Measurements from ENCODE around the gene TBC1D10A. TPM values are rescaled to one million over a fixed set of nuclear protein-coding genes. Genes with fewer than 3 reads are reported as not detected.
A peak's percentile ranks its signal among the peaks of the same experiment; 100 is the strongest.

Gene TBC1D10A
- total RNA-seq, 2 experiments from 2014 or later = 38.9 to 41.8 TPM

GRCh38 chr22:30337461-30337778 is 10.7 kb upstream of the TBC1D10A start:
- DNase-seq = no peak
- Mint-ChIP-seq H3K27me3 (no peaks in the 10 kb centered on the region), H3K9me3 (no peaks in the 10 kb centered on the region), H3K27ac (no peak overlapping the region), H3K4me1 (ENCODE audit: low read depth) (no peaks in the 10 kb centered on the region), H3K36me3 (ENCODE audit: low read depth) (peaks cover 100% of the 10 kb centered on the region), H3K4me3 (no peak overlapping the region)
- ATAC-seq (ENCODE audit: poor library complexity) = no peak
- no peak overlapping the region for H3K4me3 ChIP-seq (ENCODE audit: low read length)
- H3K36me3 ChIP-seq (ENCODE audit: insufficient read depth, low read length) = peaks cover 97% of the 10 kb centered on the region
- intact Hi-C loops (cut with DNase I, micrococcal nuclease) = no loop called here
- ChIA-PET POLR2A (interaction anchor here (1.1 to 2.4 kb wide), 2 partner anchors 11 to 19 kb away, joined by 4 to 8 read pairs; partner anchors contain the start of genes CCDC157, SF3A1 and TBC1D10A), CTCF (interaction anchor here (1.3 kb wide), 1 partner anchor 10 kb away, joined by 3 read pairs; no protein-coding TSS in a partner anchor)
- no peak overlapping the region for H3K27ac ChIP-seq (ENCODE audit: low read depth in 1 of 2, low read length in 2 of 2)
- TF ChIP-seq CTCF (IDR thresholded peaks at IDR 0.05) = no peak
- no peaks in the 10 kb centered on the region for H3K9me3 ChIP-seq (ENCODE audit: control insufficient read depth in 1 of 2, insufficient read depth in 1 of 2, low read length in 2 of 2)
- no peaks in the 10 kb centered on the region for H3K4me1 ChIP-seq (ENCODE audit: insufficient read depth, low read length)
- H3K27me3 ChIP-seq (ENCODE audit: control insufficient read depth in 1 of 2, insufficient read depth in 2 of 2, low read length in 2 of 2) = no peaks in the 10 kb centered on the region

- intact Hi-C loops (cut with DNase I, micrococcal nuclease) = no loop called here
- H3K9me3 ChIP-seq (ENCODE audit: control insufficient read depth in 1 of 2, insufficient read depth in 1 of 2, low read length in 2 of 2) = no peaks in the 10 kb centered on the region
- Mint-ChIP-seq H3K9me3 (no peaks in the 10 kb centered on the region), H3K27me3 (no peaks in the 10 kb centered on the region), H3K27ac (no peak overlapping the region), H3K36me3 (ENCODE audit: low read depth) (peaks cover 99% of the 10 kb centered on the region), H3K4me1 (ENCODE audit: low read depth) (no peaks in the 10 kb centered on the region), H3K4me3 (no peak overlapping the region)
- POLR2A ChIA-PET = interaction anchor here (1.1 to 2.4 kb wide), 2 partner anchors 10 to 20 kb away, joined by 4 to 8 read pairs; partner anchors contain the start of genes CCDC157, SF3A1 and TBC1D10A
- no peak for DNase-seq
- CTCF ChIA-PET = interaction anchor here (1.3 to 1.7 kb wide), 3 partner anchors 10 to 49 kb away, joined by 3 to 4 read pairs (median 3); no protein-coding TSS in a partner anchor
- no peak for TF ChIP-seq CTCF (IDR thresholded peaks at IDR 0.05)
- no peak overlapping the region for H3K4me3 ChIP-seq (ENCODE audit: low read length)
- no peak overlapping the region for H3K27ac ChIP-seq (ENCODE audit: low read depth in 1 of 2, low read length in 2 of 2)
- no peaks in the 10 kb centered on the region for H3K4me1 ChIP-seq (ENCODE audit: insufficient read depth, low read length)
- H3K36me3 ChIP-seq (ENCODE audit: insufficient read depth, low read length) = peaks cover 97% of the 10 kb centered on the region
- ATAC-seq (ENCODE audit: poor library complexity) = no peak
- H3K27me3 ChIP-seq (ENCODE audit: control insufficient read depth in 1 of 2, insufficient read depth in 2 of 2, low read length in 2 of 2) = no peaks in the 10 kb centered on the region
Observed at GRCh38 chr22:30336752-30337460, 10.2 kb upstream of the TBC1D10A start.

DNA sequence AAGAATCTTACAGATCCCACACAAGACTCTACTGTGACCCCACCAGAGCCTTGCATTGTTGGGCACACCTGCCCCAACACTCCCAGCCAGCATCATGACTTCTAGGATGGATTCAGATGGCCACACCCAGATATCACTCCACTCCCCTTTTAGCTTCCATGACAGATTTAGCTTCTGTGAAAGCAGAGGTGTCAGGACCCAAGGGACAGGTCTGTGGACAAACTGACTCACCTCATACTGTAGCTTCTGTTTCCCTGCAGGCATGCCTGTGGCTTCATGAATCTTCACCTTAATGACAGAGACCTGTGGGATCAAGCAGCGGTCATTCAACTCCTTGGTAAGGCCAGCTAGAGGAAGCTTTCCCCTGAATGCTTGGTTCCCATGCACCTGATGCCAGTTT is 8.5 kb upstream of the TBC1D10A start:
- intact Hi-C loops (cut with DNase I, micrococcal nuclease) = no loop called here
- no peak for DNase-seq
- POLR2A ChIA-PET = interaction anchor here (0.7 to 1.6 kb wide), 6 partner anchors 21 to 46 kb away, joined by 3 to 6 read pairs (median 3); partner anchors contain the start of genes CASTOR1, CCDC157 and SF3A1
- H3K4me3 Mint-ChIP-seq = no peak overlapping the region
- CTCF ChIA-PET = interaction anchor here (1.7 kb wide), 1 partner anchor 10 kb away, joined by 4 read pairs; no protein-coding TSS in a partner anchor
- no peak for TF ChIP-seq CTCF (IDR thresholded peaks at IDR 0.05)
- H3K4me3 ChIP-seq (ENCODE audit: low read length) = no peak overlapping the region
- H3K27ac Mint-ChIP-seq = peak overlapping the region; percentile 33
- H3K36me3 ChIP-seq (ENCODE audit: insufficient read depth, low read length) = peaks cover 90% of the 10 kb centered on the region
- H3K4me1 Mint-ChIP-seq (ENCODE audit: low read depth) = no peaks in the 10 kb centered on the region
- no peaks in the 10 kb centered on the region for H3K9me3 ChIP-seq (ENCODE audit: control insufficient read depth in 1 of 2, insufficient read depth in 1 of 2, low read length in 2 of 2)
- H3K36me3 Mint-ChIP-seq (ENCODE audit: low read depth) = peaks cover 96% of the 10 kb centered on the region
- H3K27me3 ChIP-seq (ENCODE audit: control insufficient read depth in 1 of 2, insufficient read depth in 2 of 2, low read length in 2 of 2) = no peaks in the 10 kb centered on the region
- no peaks in the 10 kb centered on the region for H3K9me3 Mint-ChIP-seq
- H3K4me1 ChIP-seq (ENCODE audit: insufficient read depth, low read length) = no peaks in the 10 kb centered on the region
- H3K27ac ChIP-seq (ENCODE audit: low read depth in 1 of 2, low read length in 2 of 2) = no peak overlapping the region
- no peaks in the 10 kb centered on the region for H3K27me3 Mint-ChIP-seq
- no peak for ATAC-seq (ENCODE audit: poor library complexity)

All from CD4-positive, alpha-beta T cell (primary cell).